ENCODE data around the gene ZNF155. TPM values are rescaled to one million over a fixed set of nuclear protein-coding genes. Genes with fewer than 3 reads are reported as not detected.
A peak's percentile ranks its signal among the peaks of the same experiment; 100 is the strongest.

The ZNF155 gene
- total and polyA plus RNA-seq, 5 donors: 6.0 to 11.5 (median 6.9) TPM

DNA sequence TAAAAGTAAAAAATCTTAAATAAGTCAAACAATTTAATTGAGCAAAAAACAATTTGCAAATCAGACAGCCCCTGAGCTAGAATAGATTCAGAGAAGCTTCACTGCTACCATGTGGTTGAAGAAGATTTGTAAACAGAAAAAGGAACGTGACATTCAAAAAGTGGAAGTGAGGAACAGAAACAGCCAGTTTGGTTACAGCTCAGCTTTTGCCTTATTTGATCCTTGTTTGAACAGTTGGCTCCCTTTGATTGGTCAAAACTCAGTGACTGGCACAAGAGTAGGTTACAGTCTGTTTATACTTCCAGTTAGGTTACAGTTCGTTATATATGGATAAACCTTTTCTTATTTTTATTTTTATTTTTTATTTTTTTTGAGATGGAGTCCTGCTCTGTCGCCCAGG is 27.2 kb upstream of the ZNF155 start:
- 93% methylated on average over 3 of the region's 3 CpGs for WGBS
- ATAC-seq: no peak
- H3K27ac ChIP-seq (ENCODE audit: low read length): no peak overlapping the region
- intact Hi-C loops (cut with DNase I): no loop called here
- no peaks in the 10 kb centered on the region for H3K4me1 ChIP-seq (ENCODE audit: control insufficient read depth, insufficient read depth, low read length)
- peaks cover 7% of the 10 kb centered on the region for H3K9me3 ChIP-seq (ENCODE audit: control insufficient read depth, low read length)
- no peak for DNase-seq
- H3K4me3 ChIP-seq (ENCODE audit: low read length): no peak overlapping the region
- no peaks in the 10 kb centered on the region for H3K27me3 ChIP-seq (ENCODE audit: control insufficient read depth, insufficient read depth)

DNA sequence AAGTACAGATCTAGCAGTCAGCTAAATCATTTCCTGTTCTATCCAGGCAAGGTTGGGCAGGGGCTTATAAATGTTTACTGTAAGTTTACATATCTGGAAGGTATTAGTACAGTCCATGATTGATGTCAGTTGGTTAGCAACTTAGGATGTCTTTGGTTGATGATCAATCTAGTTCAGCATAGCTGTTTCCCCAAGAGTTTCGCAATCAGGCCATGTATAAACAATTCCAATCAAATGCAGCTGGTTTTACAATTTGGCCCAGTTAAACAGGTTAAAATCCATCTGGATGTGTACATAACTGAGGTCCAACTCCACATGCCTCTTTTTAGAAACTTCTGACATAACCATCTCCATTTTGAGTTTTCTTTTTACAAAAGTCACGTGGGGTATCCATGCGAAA is 26.1 kb upstream of the ZNF155 start:
- Histone ChIP-seq H3K27me3 (ENCODE audit: control insufficient read depth, insufficient read depth) (no peaks in the 10 kb centered on the region), H3K4me3 (ENCODE audit: low read length) (no peak overlapping the region), H3K9me3 (ENCODE audit: control insufficient read depth, low read length) (peaks cover 7% of the 10 kb centered on the region), H3K27ac (ENCODE audit: low read length) (no peak overlapping the region), H3K4me1 (ENCODE audit: control insufficient read depth, insufficient read depth, low read length) (no peaks in the 10 kb centered on the region)
- 97% methylated on average over 3 of the region's 3 CpGs for WGBS
- DNase-seq (no peak), ATAC-seq (no peak)
- intact Hi-C loops (cut with DNase I): no loop called here

DNA sequence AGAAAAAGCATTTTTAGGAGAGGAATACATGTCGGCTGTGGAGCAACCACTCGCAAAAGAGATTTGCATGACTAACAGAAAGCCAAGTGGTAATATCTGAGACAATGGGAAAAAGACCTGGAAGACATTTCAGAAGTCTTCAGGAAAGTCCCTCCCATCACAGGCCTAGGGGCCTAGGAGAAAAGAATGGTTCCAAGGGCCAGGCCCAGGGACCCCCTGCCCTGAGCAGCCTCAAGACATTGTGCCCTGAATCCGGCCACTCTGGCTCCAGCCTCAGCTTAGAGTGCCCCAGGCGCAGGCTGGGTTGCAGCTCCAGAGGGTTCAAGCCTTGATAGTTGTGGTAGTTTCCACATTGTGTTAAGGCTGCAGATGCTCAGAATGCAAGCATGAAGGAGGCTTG is 23.6 kb upstream of the ZNF155 start:
- ATAC-seq (no peak), DNase-seq (no peak)
- Histone ChIP-seq H3K9me3 (ENCODE audit: control insufficient read depth, low read length) (peaks cover 16% of the 10 kb centered on the region), H3K27me3 (ENCODE audit: control insufficient read depth, insufficient read depth) (no peaks in the 10 kb centered on the region), H3K4me1 (ENCODE audit: control insufficient read depth, insufficient read depth, low read length) (no peaks in the 10 kb centered on the region), H3K27ac (ENCODE audit: low read length) (no peak overlapping the region), H3K4me3 (ENCODE audit: low read length) (no peak overlapping the region)
- 69% methylated on average over 4 of the region's 4 CpGs for WGBS
- intact Hi-C loops (cut with DNase I): no loop called here

- H3K27me3 ChIP-seq (ENCODE audit: control insufficient read depth, insufficient read depth): no peaks in the 10 kb centered on the region
- no peak overlapping the region for H3K27ac ChIP-seq (ENCODE audit: low read length)
- no peak for ATAC-seq
- H3K9me3 ChIP-seq (ENCODE audit: control insufficient read depth, low read length): peaks cover 31% of the 10 kb centered on the region
- intact Hi-C loops (cut with DNase I): no loop called here
- no peaks in the 10 kb centered on the region for H3K4me1 ChIP-seq (ENCODE audit: control insufficient read depth, insufficient read depth, low read length)
- DNase-seq: no peak
- WGBS: 97% methylated on average over 3 of the region's 3 CpGs
- no peak overlapping the region for H3K4me3 ChIP-seq (ENCODE audit: low read length)
Observed at GRCh38 chr19:43966079-43966694, 17.8 kb upstream of the ZNF155 start.

DNA sequence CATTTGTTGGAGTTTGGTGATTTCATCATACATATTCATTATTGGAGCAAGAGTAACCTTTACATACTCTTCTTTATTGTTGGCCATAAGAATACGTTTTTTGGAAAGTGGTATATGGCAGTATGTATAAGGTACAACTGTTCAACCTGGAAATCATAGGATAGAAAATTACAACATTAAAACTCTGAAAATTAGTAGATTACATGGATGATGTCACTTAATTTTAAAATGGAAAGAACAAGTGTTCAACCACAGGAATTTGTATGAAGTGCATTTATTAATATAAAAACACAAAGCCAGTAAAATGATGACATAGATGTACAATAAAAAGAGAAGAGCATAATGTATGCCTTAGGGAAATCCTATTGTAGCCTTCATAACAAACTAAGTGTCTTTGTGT is 7.3 kb upstream of the ZNF155 start:
- H3K4me1 ChIP-seq (ENCODE audit: control insufficient read depth, insufficient read depth, low read length): no peaks in the 10 kb centered on the region
- ATAC-seq (no peak), DNase-seq (no peak)
- no peak overlapping the region for H3K4me3 ChIP-seq (ENCODE audit: low read length)
- WGBS: 87% methylated on average over 1 of the region's 1 CpG
- intact Hi-C loops (cut with DNase I): no loop called here
- H3K9me3 ChIP-seq (ENCODE audit: control insufficient read depth, low read length): no peaks in the 10 kb centered on the region
- H3K27me3 ChIP-seq (ENCODE audit: control insufficient read depth, insufficient read depth): no peaks in the 10 kb centered on the region
- H3K27ac ChIP-seq (ENCODE audit: low read length): no peak overlapping the region

DNA sequence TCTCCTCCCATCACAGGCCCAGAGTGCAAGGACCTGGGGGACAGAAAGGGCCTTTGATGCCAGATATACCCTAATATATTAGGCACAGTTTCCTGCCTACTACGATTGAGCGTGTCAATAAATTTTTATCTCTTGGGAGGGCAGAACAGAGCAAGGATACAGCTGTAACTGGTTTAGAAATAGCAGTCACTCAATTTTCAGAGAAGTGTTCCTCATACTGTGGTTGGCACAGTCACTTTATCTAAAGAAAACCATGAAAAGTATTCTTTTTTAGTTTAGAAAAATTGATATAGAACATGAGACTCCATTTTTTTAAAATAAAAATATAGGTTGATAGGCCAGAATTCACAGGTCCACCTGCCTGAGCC is 460 bp upstream of the ZNF155 start:
- Histone ChIP-seq H3K9me3 (ENCODE audit: control insufficient read depth, low read length) (no peaks in the 10 kb centered on the region), H3K4me3 (ENCODE audit: low read length) (peak overlapping the region; percentile 98), H3K4me1 (ENCODE audit: control insufficient read depth, insufficient read depth, low read length) (peaks cover 2% of the 10 kb centered on the region), H3K27me3 (ENCODE audit: control insufficient read depth, insufficient read depth) (no peaks in the 10 kb centered on the region), H3K27ac (ENCODE audit: low read length) (no peak overlapping the region)
- ATAC-seq (no peak), DNase-seq (no peak)
- 73% methylated on average over 2 of the region's 2 CpGs for WGBS
- intact Hi-C loops (cut with DNase I): no loop called here

GRCh38 chr19:43984687-43985000 is 656 bp downstream of the ZNF155 start:
- Histone ChIP-seq H3K4me1 (ENCODE audit: control insufficient read depth, insufficient read depth, low read length) (peaks cover 2% of the 10 kb centered on the region), H3K4me3 (ENCODE audit: low read length) (peak overlapping the region; percentile 98), H3K9me3 (ENCODE audit: control insufficient read depth, low read length) (no peaks in the 10 kb centered on the region), H3K27ac (ENCODE audit: low read length) (no peak overlapping the region), H3K27me3 (ENCODE audit: control insufficient read depth, insufficient read depth) (no peaks in the 10 kb centered on the region)
- DNase-seq (peak; percentile 26 to 59 (median 47)), ATAC-seq (peak; percentile 50 to 58)
- WGBS: 1% methylated on average over 14 of the region's 14 CpGs
- intact Hi-C loops (cut with DNase I): no loop called here

GRCh38 chr19:43997631-43998290 is 13.8 kb downstream of the ZNF155 start:
- Histone ChIP-seq H3K4me1 (ENCODE audit: control insufficient read depth, insufficient read depth, low read length) (no peaks in the 10 kb centered on the region), H3K9me3 (ENCODE audit: control insufficient read depth, low read length) (no peaks in the 10 kb centered on the region), H3K4me3 (ENCODE audit: low read length) (no peak overlapping the region), H3K27ac (ENCODE audit: low read length) (no peak overlapping the region), H3K27me3 (ENCODE audit: control insufficient read depth, insufficient read depth) (no peaks in the 10 kb centered on the region)
- DNase-seq (peak; percentile 20 to 53 (median 30)), ATAC-seq (no peak)
- WGBS: 88% methylated on average over 10 of the region's 10 CpGs
- intact Hi-C loops (cut with DNase I): no loop called here

DNA sequence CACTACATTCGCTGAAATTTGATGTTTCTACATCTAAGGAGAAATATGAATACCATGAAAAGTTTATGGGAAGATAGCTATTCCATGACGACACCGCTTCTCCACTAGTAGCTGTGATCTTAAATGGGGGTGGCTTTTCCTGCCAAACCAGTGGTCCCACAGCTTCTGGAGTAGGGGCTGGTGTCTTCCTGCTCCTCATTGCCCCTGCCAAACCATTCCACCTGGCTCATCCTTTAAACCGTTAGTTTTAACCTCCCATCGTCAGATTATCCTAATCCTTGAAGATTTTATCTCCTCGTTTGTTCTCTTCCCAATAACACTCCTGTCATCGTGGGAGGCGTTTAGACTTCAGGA is 18.2 kb downstream of the ZNF155 start:
- Histone ChIP-seq H3K27me3 (ENCODE audit: control insufficient read depth, insufficient read depth) (no peaks in the 10 kb centered on the region), H3K9me3 (ENCODE audit: control insufficient read depth, low read length) (no peaks in the 10 kb centered on the region), H3K4me1 (ENCODE audit: control insufficient read depth, insufficient read depth, low read length) (peaks cover 3% of the 10 kb centered on the region), H3K4me3 (ENCODE audit: low read length) (peak overlapping the region; percentile 98), H3K27ac (ENCODE audit: low read length) (no peak overlapping the region)
- ATAC-seq: no peak
- no peak for DNase-seq
- WGBS: 7% methylated on average over 8 of the region's 8 CpGs
- intact Hi-C loops (cut with DNase I): no loop called here

DNA sequence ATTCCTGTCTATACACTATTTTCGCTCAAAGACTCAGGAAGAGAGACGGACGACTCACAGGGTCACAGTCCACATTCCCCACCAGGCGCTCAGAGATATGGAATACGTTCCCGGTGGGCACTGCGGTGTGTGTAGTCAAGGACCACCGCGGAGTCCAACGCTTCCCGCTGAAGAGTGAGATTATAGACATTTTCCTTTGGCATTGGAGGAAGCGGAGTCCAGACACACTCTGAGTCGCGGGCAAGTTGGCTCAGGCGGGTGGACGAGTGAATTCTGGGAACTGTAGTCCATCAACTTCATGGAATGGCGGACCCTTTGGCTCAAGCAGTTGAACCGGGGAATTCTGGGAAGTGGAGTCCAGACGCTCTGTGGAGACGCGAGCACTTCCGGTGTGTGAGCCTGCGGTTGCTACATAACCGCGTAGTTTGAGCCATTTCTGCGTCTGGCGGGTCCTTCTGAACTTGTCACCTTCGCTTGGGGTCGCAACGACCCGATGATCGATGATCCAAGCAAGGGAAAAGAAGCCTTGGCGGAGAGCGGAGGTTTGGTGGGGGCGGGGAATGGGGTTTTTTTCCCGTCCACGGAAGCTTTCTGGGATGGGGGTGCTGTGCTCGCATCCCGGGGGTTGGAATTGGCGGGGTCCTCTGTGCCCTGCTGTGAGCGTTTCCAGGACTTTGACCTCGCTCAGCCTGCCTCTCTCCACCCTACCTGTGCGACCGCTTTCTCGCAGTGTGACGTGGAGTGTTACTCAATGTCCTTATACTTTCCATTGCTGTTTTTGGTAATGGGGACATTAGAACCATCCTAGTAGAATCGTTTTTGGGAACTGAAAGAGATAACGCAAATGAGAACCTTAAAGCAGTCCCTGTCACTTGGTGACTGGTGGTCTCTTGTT is 18.8 kb downstream of the ZNF155 start, which contains the start of gene ZNF230:
Gene ZNF230 (plus strand): TSS at position 392 of the 895 bp plus-strand sequence. CDS start 4,122 bp downstream, outside the sequence.
- no peaks in the 10 kb centered on the region for H3K9me3 ChIP-seq (ENCODE audit: control insufficient read depth, low read length)
- DNase-seq (peak; percentile 92 to 95 (median 92)), ATAC-seq (peak; percentile 100)
- peak within 1 kb of the TSS; percentile 98 for H3K4me3 ChIP-seq (ENCODE audit: low read length)
- H3K27ac ChIP-seq (ENCODE audit: low read length): peak within 1 kb of the TSS; percentile 79
- intact Hi-C loops (cut with DNase I): no loop called here
- peaks cover 3% of the 10 kb centered on the region for H3K4me1 ChIP-seq (ENCODE audit: control insufficient read depth, insufficient read depth, low read length)
- under 1% methylated on average over 48 of the region's 48 CpGs for WGBS
- no peaks in the 10 kb centered on the region for H3K27me3 ChIP-seq (ENCODE audit: control insufficient read depth, insufficient read depth)

- H3K9me3 ChIP-seq (ENCODE audit: control insufficient read depth, low read length): peaks cover under 1% of the 10 kb centered on the region
- H3K4me3 ChIP-seq (ENCODE audit: low read length): peak overlapping the region; percentile 98
- peaks cover 3% of the 10 kb centered on the region for H3K4me1 ChIP-seq (ENCODE audit: control insufficient read depth, insufficient read depth, low read length)
- WGBS: 2% methylated on average over 15 of the region's 15 CpGs
- intact Hi-C loops (cut with DNase I): no loop called here
- H3K27me3 ChIP-seq (ENCODE audit: control insufficient read depth, insufficient read depth): no peaks in the 10 kb centered on the region
- ATAC-seq (peak; percentile 5 to 45), DNase-seq (peak in 2 of 3 donors; percentile 22 to 60)
- H3K27ac ChIP-seq (ENCODE audit: low read length): peak overlapping the region; percentile 42
Observed at GRCh38 chr19:44003461-44004009, 19.5 kb downstream of the ZNF155 start.

Measured in right cardiac atrium (tissue), 5 donors.